IMR-90 (cell line): ENCODE data around the gene ST3GAL3. TPM values are rescaled to one million over a fixed set of nuclear protein-coding genes. Genes with fewer than 3 reads are reported as not detected.

ENCODE experiments used
- ATAC-seq: fragments of 200-7000 bp; cut with Tn5 transposase; 2 replicates; pipeline ENCODE4 v1.9.1; 2020; ENCODE audit warnings: low read depth, mild to moderate bottlenecking, moderate library complexity
- BruUV-seq: library from RNA; stranded (reverse); fragments of 400-500 nt; replicated peaks from 2 replicates; lab custom pipeline; 2021; lab: Mats Ljungman, UMichigan
- CTCF ChIA-PET: fragments of 300-600 bp; formaldehyde crosslinking; extraction: SDS; loops from one replicate; lab custom pipeline; 2021; ENCODE audit warnings: antibody characterized with exemption; lab: Yijun Ruan, JAX
- POLR2A ChIA-PET: fragments of 300-600 bp; sonication (Branson Sonifier 250); formaldehyde crosslinking; loops from one replicate; lab custom pipeline; 2022; ENCODE audit warnings: antibody characterized with exemption; ENCODE audit not compliant: unreplicated experiment; lab: Charles Lee
- DNase-seq: peaks from one replicate; pipeline ENCODE4 v3.0.0; 2013
- H2AFZ ChIP-seq: replicated peaks from 2 replicates; pipeline ENCODE3; 2013; ENCODE audit warnings: low read length, mild to moderate bottlenecking; ENCODE audit not compliant: poor library complexity
- H2AK5ac ChIP-seq: 2 replicates; pipeline ENCODE4 v1.6.1; 2013; ENCODE audit warnings: low read depth, low read length, inconsistent platforms
- H2AK9ac ChIP-seq: replicated peaks from 2 replicates; pipeline ENCODE3; 2013; ENCODE audit warnings: mild to moderate bottlenecking, low read depth, low read length, moderate library complexity; ENCODE audit not compliant: poor library complexity
- H2BK120ac ChIP-seq: 2 replicates; pipeline ENCODE4 v1.6.1; 2013; ENCODE audit warnings: low read depth, low read length, inconsistent platforms
- H2BK15ac ChIP-seq: 3 replicates; pipeline ENCODE4 v1.6.1; 2013; ENCODE audit warnings: low read depth, low read length, inconsistent platforms
- H2BK20ac ChIP-seq: 2 replicates; pipeline ENCODE4 v1.6.1; 2013; ENCODE audit warnings: low read depth, mild to moderate bottlenecking, inconsistent platforms, low read length, moderate library complexity
- H2BK5ac ChIP-seq: 2 replicates; pipeline ENCODE4 v1.6.1; 2013; ENCODE audit warnings: mild to moderate bottlenecking, low read depth, low read length, inconsistent platforms; ENCODE audit not compliant: poor library complexity, severe bottlenecking
- H3K14ac ChIP-seq: replicated peaks from 2 replicates; pipeline ENCODE4 v1.6.1; 2013; ENCODE audit warnings: low read depth, low read length, inconsistent platforms
- H3K18ac ChIP-seq: 2 replicates; pipeline ENCODE4 v1.6.1; 2013; ENCODE audit warnings: low read depth, low read length, control low read depth
- H3K23ac ChIP-seq: 2 replicates; pipeline ENCODE4 v1.6.1; 2013; ENCODE audit warnings: low read depth, low read length, inconsistent platforms
- H3K27ac ChIP-seq: 2 replicates; pipeline ENCODE4 v1.5.1; 2013; ENCODE audit warnings: mild to moderate bottlenecking, control low read depth, low read length; ENCODE audit not compliant: insufficient read depth
- H3K27me3 ChIP-seq: 2 replicates; pipeline ENCODE4 v1.6.1; 2013; ENCODE audit warnings: low read length; ENCODE audit not compliant: control insufficient read depth, insufficient read depth
- H3K36me3 ChIP-seq: 2 replicates; pipeline ENCODE4 v1.6.1; 2013; ENCODE audit warnings: low read length, mixed read lengths; ENCODE audit not compliant: control insufficient read depth, insufficient read depth
- H3K4ac ChIP-seq: 2 replicates; pipeline ENCODE4 v1.6.1; 2013; ENCODE audit warnings: low read depth, low read length, inconsistent platforms
- H3K4me1 ChIP-seq: 2 replicates; pipeline ENCODE4 v1.6.1; 2013; ENCODE audit warnings: low read length, mixed read lengths; ENCODE audit not compliant: control insufficient read depth, insufficient read depth
- H3K4me2 ChIP-seq: 2 replicates; pipeline ENCODE4 v1.6.1; 2013; ENCODE audit warnings: low read depth, mild to moderate bottlenecking, control low read depth, low read length, moderate library complexity
- H3K4me3 ChIP-seq: 2 replicates; pipeline ENCODE4 v1.5.1; 2013; ENCODE audit warnings: low read depth, mild to moderate bottlenecking, control low read depth, low read length, moderate library complexity; ENCODE audit not compliant: insufficient read depth
- H3K56ac ChIP-seq: 2 replicates; pipeline ENCODE4 v1.6.1; 2013; ENCODE audit warnings: low read length, inconsistent platforms; ENCODE audit not compliant: insufficient read depth; ENCODE audit errors: extremely low read depth
- H3K79me1 ChIP-seq, 2 experiments: 2 replicates each; pipeline ENCODE4 v1.6.1; 2013; ENCODE audit warnings: low read length in 2 of 2, inconsistent platforms in 1 of 2, low read depth in 1 of 2
- H3K9ac ChIP-seq: 2 replicates; pipeline ENCODE4 v1.6.1; 2013; ENCODE audit warnings: low read depth, low read length, control low read depth
- H3K9me1 ChIP-seq: 2 replicates; pipeline ENCODE4 v1.6.1; 2013; ENCODE audit warnings: low read length, inconsistent platforms; ENCODE audit not compliant: insufficient read depth
- H3K9me3 ChIP-seq: 2 replicates; pipeline ENCODE4 v1.6.1; 2013; ENCODE audit warnings: low read length; ENCODE audit not compliant: control insufficient read depth, insufficient read depth
- H4K20me1 ChIP-seq: 2 replicates; pipeline ENCODE4 v1.6.1; 2013; ENCODE audit warnings: low read length, inconsistent platforms; ENCODE audit not compliant: insufficient read depth
- H4K5ac ChIP-seq: 2 replicates; pipeline ENCODE4 v1.6.1; 2013; ENCODE audit warnings: mild to moderate bottlenecking, low read depth, low read length, control low read depth
- H4K8ac ChIP-seq, 2 experiments: 2 replicates each; pipeline ENCODE4 v1.6.1; 2013; ENCODE audit warnings: low read depth in 2 of 2, low read length in 2 of 2, control low read depth in 1 of 2, inconsistent platforms in 1 of 2
- H4K91ac ChIP-seq: 2 replicates; pipeline ENCODE4 v1.6.1; 2013; ENCODE audit warnings: low read depth, low read length, inconsistent platforms; ENCODE audit not compliant: insufficient read depth
- BHLHE40 ChIP-seq: fragments of 150-350 bp; IDR thresholded peaks from 2 replicates; pipeline ENCODE4 v1.6.1; 2016; ENCODE audit warnings: mild to moderate bottlenecking, low read depth, low read length
- CEBPB ChIP-seq: IDR thresholded peaks from 2 replicates; pipeline ENCODE4 v1.6.1; 2012; ENCODE audit warnings: low read depth, low read length, improper control_type of control experiment
- CHD1 ChIP-seq: IDR thresholded peaks from 2 replicates; pipeline ENCODE4 v1.6.1; 2012; ENCODE audit warnings: low read depth, low read length, improper control_type of control experiment
- FOS ChIP-seq: fragments of 150-350 bp; IDR thresholded peaks from 2 replicates; pipeline ENCODE4 v1.6.1; 2016; ENCODE audit warnings: low read depth, low read length
- MAFK ChIP-seq: IDR thresholded peaks from 2 replicates; pipeline ENCODE4 v1.6.1; 2012; ENCODE audit warnings: low read depth, low read length, improper control_type of control experiment
- MAZ ChIP-seq: IDR thresholded peaks from 2 replicates; pipeline ENCODE4 v1.6.1; 2012; ENCODE audit warnings: low read depth, mild to moderate bottlenecking, low read length, improper control_type of control experiment, moderate library complexity, borderline replicate concordance
- MXI1 ChIP-seq: IDR thresholded peaks from 2 replicates; pipeline ENCODE4 v1.6.1; 2012; ENCODE audit warnings: low read depth, mild to moderate bottlenecking, low read length, moderate library complexity, borderline replicate concordance
- NFE2L2 ChIP-seq: fragments of 150-350 bp; IDR thresholded peaks from 2 replicates; pipeline ENCODE4 v1.6.1; 2016; ENCODE audit warnings: low read depth, mild to moderate bottlenecking, low read length
- POLR2A ChIP-seq: IDR thresholded peaks from 2 replicates; pipeline ENCODE4 v1.6.1; 2012; ENCODE audit warnings: mild to moderate bottlenecking, low read depth, low read length
- RAD21 ChIP-seq: IDR thresholded peaks from 2 replicates; pipeline ENCODE4 v1.6.1; 2012; ENCODE audit warnings: low read length, improper control_type of control experiment
- RCOR1 ChIP-seq: IDR thresholded peaks from 2 replicates; pipeline ENCODE4 v1.6.1; 2012; ENCODE audit warnings: mild to moderate bottlenecking, low read length, improper control_type of control experiment; ENCODE audit not compliant: insufficient replicate concordance
- RFX5 ChIP-seq: IDR thresholded peaks from 2 replicates; pipeline ENCODE4 v1.8.0; 2012; ENCODE audit warnings: low read depth, mild to moderate bottlenecking, low read length, moderate library complexity
- SMC3 ChIP-seq: fragments of 150-350 bp; IDR thresholded peaks from 2 replicates; pipeline ENCODE4 v1.6.1; 2016; ENCODE audit warnings: low read depth, mild to moderate bottlenecking, antibody characterized with exemption, low read length, moderate library complexity
- WGBS, 2 experiments: methylation state at CpG; one replicate each; pipeline versions ENCODE4 v1.1.5 to v1.1.7; 2013; ENCODE audit warnings: missing lambda C conversion rate in 2 of 2; ENCODE audit not compliant: insufficient read length in 1 of 2; ENCODE audit errors: extremely low coverage in 2 of 2; 5-methylcytosine and 5-hydroxymethylcytosine counted together
- dilution Hi-C: fragments of 300-500 bp; cut with HindIII; formaldehyde crosslinking; loops from one replicate; pipeline ENCODE4 v1.14.3; 2018; ENCODE audit warnings: low sequenced_read_pairs; ENCODE audit not compliant: unreplicated experiment
- in situ Hi-C: fragments of 300-500 bp; cut with MboI; formaldehyde crosslinking; loops from 3 replicates; pipeline ENCODE4 v1.14.3; 2019; ENCODE audit warnings: low sequenced_read_pairs, inconsistent platforms, mixed read lengths
- intact Hi-C: fragments of 100-400 bp; cut with micrococcal nuclease; formaldehyde crosslinking; loops from 2 replicates; pipeline ENCODE4 v1.10.0; 2022
- polyA plus RNA-seq, 3 experiments: library from polyadenylated mRNA; depleted of rRNA; stranded (reverse); fragments of >200 nt; gene quantifications; 2 replicates each; pipeline ENCODE4 v1.2.3, GENCODE V29; 2012; ENCODE audit warnings: low replicate concordance in 1 of 3
- total RNA-seq: library from RNA; depleted of rRNA; stranded (reverse); fragments of >200 nt; gene quantifications from 2 replicates; pipeline ENCODE4 v1.2.3, GENCODE V29; 2012
- TF ChIP-seq, protein P1 (sequence below): fragments of 150-350 bp; IDR thresholded peaks from 2 replicates; pipeline ENCODE4 v1.6.1; 2016; ENCODE audit warnings: low read depth, mild to moderate bottlenecking, low read length, moderate library complexity, borderline replicate concordance
- TF ChIP-seq, protein P2 (sequence below): fragments of 150-350 bp; IDR thresholded peaks from 2 replicates; pipeline ENCODE4 v1.6.1; 2017; ENCODE audit warnings: mild to moderate bottlenecking, antibody characterized with exemption, low read length, low read depth
- TF ChIP-seq, protein P3 (sequence below): conservative IDR thresholded peaks from 2 replicates; pipeline ENCODE4 v1.5.1; 2012; ENCODE audit warnings: mild to moderate bottlenecking, low read depth, low read length, improper control_type of control experiment

The ST3GAL3 gene
- total and polyA plus RNA-seq, 2 of the 4 experiments (the other 2 are of a cell fraction) = 12.0 to 14.8 TPM

DNA sequence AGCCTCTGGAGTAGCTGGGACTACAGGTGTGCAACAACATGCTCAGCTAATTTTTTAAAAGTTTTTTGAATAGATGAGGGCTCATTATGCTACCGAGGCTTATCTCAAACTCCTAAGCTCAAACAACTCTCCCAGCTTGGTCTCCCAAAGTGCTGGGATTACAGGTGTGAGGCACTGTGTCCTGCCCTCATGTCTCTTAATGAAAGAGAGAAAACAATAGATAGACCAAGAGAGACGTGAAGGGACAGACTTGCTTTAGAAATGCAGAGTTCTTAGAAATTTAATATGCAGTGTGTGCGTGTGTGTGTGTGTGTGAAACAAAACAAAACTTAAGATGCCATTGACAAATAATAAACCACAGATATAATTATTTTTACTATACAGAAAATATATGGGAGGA, 105.2 kb downstream of the ST3GAL3 start:
- Histone ChIP-seq H3K79me1 (peaks cover 0 to 15% of the 10 kb centered on the region in 2 experiments; a peak in 3 of 4 replicates), H3K27ac (no peak overlapping the region), H3K23ac (no peak overlapping the region), H3K18ac (no peak overlapping the region), H3K14ac (no peak overlapping the region), H3K4me2 (no peak overlapping the region), H3K9ac (no peak overlapping the region), H4K8ac (no peak overlapping the region), H2BK5ac (no peak overlapping the region), H4K91ac (no peak overlapping the region), H3K56ac (no peak overlapping the region), H2BK15ac (no peak overlapping the region), H3K9me1 (no peaks in the 10 kb centered on the region), H3K4ac (no peak overlapping the region), H2AFZ (no peak overlapping the region), H3K9me3 (peaks cover 9% of the 10 kb centered on the region), H2BK120ac (no peak overlapping the region), H3K27me3 (no peaks in the 10 kb centered on the region), H3K4me1 (no peaks in the 10 kb centered on the region), H4K20me1 (no peaks in the 10 kb centered on the region), H3K4me3 (no peak overlapping the region), H2AK9ac (no peak overlapping the region), H2AK5ac (no peak overlapping the region), H2BK20ac (no peak overlapping the region), H3K36me3 (peaks cover 15% of the 10 kb centered on the region), H4K5ac (no peak overlapping the region)
- 50% methylated on average over 1 of the region's 3 CpGs; no CpG with 5 or more reads in 1 of the 2 experiments for WGBS, 2 experiments
- in situ Hi-C loops = no loop called here
- ATAC-seq (no peak), DNase-seq (no peak)
- dilution Hi-C loops = no loop called here
- TF ChIP-seq MAFK (no peak), RAD21 (no peak), RCOR1 (no peak), CHD1 (no peak), RFX5 (no peak), MXI1 (no peak), SMC3 (no peak), FOS (no peak), BHLHE40 (no peak), NFE2L2 (no peak), POLR2A (no peak), MAZ (no peak), CEBPB (no peak)
- TF ChIP-seq, protein P1, sequence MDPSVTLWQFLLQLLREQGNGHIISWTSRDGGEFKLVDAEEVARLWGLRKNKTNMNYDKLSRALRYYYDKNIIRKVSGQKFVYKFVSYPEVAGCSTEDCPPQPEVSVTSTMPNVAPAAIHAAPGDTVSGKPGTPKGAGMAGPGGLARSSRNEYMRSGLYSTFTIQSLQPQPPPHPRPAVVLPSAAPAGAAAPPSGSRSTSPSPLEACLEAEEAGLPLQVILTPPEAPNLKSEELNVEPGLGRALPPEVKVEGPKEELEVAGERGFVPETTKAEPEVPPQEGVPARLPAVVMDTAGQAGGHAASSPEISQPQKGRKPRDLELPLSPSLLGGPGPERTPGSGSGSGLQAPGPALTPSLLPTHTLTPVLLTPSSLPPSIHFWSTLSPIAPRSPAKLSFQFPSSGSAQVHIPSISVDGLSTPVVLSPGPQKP = no peak
- TF ChIP-seq, protein P2, sequence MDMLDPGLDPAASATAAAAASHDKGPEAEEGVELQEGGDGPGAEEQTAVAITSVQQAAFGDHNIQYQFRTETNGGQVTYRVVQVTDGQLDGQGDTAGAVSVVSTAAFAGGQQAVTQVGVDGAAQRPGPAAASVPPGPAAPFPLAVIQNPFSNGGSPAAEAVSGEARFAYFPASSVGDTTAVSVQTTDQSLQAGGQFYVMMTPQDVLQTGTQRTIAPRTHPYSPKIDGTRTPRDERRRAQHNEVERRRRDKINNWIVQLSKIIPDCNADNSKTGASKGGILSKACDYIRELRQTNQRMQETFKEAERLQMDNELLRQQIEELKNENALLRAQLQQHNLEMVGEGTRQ = no peak
- TF ChIP-seq, protein P3, sequence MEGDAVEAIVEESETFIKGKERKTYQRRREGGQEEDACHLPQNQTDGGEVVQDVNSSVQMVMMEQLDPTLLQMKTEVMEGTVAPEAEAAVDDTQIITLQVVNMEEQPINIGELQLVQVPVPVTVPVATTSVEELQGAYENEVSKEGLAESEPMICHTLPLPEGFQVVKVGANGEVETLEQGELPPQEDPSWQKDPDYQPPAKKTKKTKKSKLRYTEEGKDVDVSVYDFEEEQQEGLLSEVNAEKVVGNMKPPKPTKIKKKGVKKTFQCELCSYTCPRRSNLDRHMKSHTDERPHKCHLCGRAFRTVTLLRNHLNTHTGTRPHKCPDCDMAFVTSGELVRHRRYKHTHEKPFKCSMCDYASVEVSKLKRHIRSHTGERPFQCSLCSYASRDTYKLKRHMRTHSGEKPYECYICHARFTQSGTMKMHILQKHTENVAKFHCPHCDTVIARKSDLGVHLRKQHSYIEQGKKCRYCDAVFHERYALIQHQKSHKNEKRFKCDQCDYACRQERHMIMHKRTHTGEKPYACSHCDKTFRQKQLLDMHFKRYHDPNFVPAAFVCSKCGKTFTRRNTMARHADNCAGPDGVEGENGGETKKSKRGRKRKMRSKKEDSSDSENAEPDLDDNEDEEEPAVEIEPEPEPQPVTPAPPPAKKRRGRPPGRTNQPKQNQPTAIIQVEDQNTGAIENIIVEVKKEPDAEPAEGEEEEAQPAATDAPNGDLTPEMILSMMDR = no peak
- ChIA-PET CTCF (no interaction called here), POLR2A (no interaction called here)
- BruUV-seq = no TSS peak
- intact Hi-C loops = no loop called here
